Nucleus accumbens (tissue), 56 donors: ENCODE data around the gene PRR16.

Experiments
- DNase-seq, 56 donors: peaks; one replicate each; lab custom pipeline; 2025; lab: John Stamatoyannopoulos, UW

PRR16 gene

GRCh38 chr5:120512068-120512467 lies 48.0 kb downstream of the PRR16 start:
- no peak for DNase-seq

DNA sequence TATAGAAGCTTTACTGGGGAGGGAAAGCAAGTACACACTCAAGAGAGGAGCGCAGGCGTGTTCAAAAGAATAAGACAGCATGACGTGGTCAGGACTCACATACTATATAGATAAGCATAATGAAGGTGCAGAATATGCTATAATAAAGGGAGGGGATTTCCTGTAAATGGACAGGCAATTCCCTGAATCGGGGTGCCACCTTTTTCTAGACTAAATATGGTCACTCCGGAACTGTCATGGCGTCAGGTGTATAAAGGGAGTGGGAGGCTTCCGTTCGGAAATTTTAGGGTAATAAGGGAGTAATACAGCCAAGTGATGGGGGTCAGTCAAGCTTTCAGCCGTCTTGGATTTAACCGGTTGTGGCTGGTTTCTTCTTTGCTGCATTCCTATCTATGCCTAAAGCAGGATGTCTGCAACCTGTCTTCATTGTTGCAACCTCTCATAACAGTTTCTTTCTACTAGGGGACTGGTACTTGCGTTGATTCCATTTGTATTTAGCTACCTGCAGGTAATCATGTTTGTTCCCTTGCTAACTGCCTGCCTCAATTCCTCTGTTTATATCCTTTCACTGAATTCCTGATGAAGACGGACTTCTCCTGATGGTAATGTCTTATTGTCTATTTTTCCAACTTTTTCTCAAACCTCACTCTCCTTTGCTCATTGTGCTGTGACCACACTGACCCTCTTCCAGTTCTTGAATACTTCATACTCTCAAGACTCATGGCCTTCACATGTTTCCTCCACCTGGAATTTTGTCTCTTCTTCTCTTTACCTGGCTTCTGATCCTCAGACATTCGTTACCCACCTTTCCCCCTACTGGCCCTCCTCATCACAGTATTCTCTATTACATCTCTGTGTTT lies 48.9 kb downstream of the PRR16 start:
- DNase-seq: no peak

- no peak for DNase-seq
Observed at GRCh38 chr5:120516805-120517204, 52.7 kb downstream of the PRR16 start.

GRCh38 chr5:120517607-120518252 lies 53.6 kb downstream of the PRR16 start:
- no peak for DNase-seq

GRCh38 chr5:120518581-120518980 lies 54.5 kb downstream of the PRR16 start:
- no peak for DNase-seq

DNA sequence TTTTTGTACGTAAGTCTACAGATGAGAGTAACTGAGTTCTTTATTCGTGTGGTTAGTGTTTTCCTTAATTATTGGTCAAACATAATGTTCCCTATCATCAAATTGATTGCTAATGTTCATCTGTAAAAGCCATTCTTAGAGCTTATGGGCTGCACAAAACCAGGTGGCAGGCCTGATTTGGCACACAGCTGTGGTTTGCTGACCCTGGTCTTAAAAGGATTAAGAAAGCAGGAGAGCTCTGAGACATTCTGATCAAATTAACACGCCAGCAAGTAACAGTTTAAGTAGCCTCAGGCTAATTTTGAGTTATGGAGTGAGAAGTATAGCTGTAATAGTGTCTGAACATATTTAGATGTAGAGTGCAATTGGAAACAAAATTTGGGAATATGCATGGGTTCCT lies 63.2 kb downstream of the PRR16 start:
- no peak for DNase-seq

- DNase-seq: no peak
Observed at GRCh38 chr5:120528609-120529008, 64.5 kb downstream of the PRR16 start.

GRCh38 chr5:120529386-120529785 lies 65.3 kb downstream of the PRR16 start:
- DNase-seq: no peak

DNA sequence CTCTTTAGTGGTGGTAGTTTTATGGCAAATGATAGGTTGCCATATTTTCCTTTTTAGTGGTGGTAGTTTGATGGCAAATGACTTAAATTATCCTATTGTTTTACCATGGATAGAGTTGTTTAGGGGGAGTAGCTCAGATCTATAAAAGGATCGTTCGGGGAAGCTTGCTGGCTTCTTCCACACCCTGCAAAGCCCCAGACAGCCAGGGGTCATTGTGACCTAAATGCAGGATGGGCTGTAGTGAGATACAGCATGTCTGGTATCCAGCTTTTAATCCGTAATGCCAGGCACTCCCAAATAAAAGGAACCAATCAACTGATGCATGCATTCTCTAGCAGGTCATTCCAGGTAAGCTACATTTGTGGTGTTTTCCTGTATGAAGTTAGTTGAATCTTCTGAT lies 67.1 kb downstream of the PRR16 start:
- no peak for DNase-seq

- no peak for DNase-seq
Observed at GRCh38 chr5:120532835-120533234, 68.7 kb downstream of the PRR16 start.

DNA sequence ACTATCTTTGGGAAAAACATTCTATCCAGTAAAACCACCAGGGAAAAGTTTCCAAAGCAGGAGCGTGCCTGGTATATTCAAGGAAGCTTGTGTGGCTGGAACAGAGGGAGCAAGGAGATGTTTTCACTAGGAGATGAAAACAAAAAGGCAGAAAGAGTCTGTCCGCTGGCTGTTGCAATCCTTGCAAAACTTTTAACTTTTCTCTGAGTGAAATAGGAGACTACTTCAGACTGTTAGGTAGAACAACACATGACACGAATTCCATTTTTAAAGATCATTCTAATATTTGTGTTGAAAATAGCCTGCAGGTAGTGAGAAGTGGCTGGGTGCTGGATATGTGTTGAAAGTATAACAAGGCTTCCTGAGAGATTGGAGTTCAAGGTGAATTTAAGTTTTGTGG lies 69.5 kb downstream of the PRR16 start:
- no peak for DNase-seq

- DNase-seq: no peak
Observed at GRCh38 chr5:120535900-120536299, 71.8 kb downstream of the PRR16 start.

DNA sequence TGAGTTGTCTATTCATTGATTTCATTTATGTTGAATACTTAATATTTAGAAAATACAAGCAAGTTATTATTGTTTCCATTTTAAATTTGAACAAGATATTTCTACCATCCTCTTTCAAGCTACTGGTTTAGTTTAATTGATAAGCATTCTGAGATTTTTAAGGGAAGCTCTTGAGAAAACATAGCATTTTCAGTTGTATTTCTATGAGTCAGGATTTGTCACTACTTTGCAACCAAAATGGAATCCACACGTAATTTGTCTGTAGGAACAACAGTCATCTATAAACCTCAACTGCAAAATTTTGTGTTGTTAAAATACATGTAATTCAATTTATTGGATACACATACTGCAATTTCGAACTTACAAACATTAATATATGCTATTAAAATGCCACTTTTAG lies 74.0 kb downstream of the PRR16 start:
- no peak for DNase-seq

GRCh38 chr5:120538644-120539043 lies 74.5 kb downstream of the PRR16 start:
- no peak for DNase-seq

DNA sequence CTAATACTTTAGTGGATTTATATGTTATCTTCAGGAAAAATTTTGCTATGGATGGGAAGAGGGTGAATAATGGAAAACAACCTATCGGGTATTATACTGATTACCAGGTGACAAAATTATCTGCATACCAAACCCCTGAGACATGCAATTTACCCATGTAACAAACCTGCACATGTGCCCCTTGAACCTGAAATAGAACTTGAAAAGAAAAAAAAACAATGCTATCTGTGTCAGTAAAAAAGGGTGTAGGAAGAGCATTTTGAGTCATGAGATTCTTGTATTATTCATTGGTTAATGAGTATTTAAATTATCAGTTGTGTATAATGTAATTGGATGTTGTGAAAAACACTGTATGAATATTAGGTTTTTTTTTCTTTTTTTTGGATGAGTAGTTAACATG lies 75.4 kb downstream of the PRR16 start:
- no peak for DNase-seq

GRCh38 chr5:120540097-120540496 lies 76.0 kb downstream of the PRR16 start:
- no peak for DNase-seq

DNA sequence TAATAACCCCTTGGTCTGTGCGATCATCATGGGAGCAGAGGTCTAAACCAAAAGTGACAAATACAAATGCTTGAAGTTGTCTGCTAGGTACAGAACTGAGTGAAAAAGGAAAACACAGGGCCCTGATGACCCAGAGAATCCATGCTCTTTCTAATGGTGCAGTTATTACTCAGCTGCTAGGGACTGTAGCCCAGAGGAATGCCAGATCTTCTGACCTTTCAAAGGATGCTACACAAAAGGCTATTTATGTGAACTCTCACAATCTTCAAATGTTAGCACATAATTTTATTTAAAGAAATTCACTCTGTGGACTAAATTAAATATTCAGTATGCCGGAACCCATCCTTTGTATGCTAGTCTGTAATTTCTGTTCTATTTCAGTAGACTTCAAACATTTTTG lies 79.9 kb downstream of the PRR16 start:
- no peak for DNase-seq

GRCh38 chr5:120545007-120545406 lies 80.9 kb downstream of the PRR16 start:
- no peak for DNase-seq

GRCh38 chr5:120545951-120546350 lies 81.9 kb downstream of the PRR16 start:
- no peak for DNase-seq

- no peak for DNase-seq
Observed at GRCh38 chr5:120546922-120547321, 82.8 kb downstream of the PRR16 start.

DNA sequence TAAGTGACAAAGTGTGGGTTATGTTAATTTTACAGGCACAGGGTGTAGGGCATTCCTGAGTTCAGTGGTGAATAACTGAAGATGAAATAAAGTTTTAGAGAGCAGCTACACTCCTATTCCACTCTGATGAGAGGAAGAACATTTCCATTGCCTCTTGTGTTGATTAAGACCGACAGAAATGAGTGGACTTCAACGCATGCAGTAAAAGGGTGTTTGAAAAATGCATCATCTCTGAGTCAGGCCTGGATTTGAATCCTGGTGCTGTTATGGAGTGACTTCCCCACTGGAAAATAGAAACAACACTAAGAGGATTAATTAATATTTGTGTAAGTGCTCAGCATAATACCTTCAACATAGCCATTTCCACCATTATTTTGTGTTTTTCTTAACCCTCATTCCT lies 86.3 kb downstream of the PRR16 start:
- DNase-seq: no peak

GRCh38 chr5:120552638-120553037 lies 88.5 kb downstream of the PRR16 start:
- DNase-seq: no peak
